ENCODE data around the gene HNRNPUL2.
A peak's percentile ranks its signal among the peaks of the same experiment; 100 is the strongest.
"Not testable (repeated sequence)": the region's sequence is repeated elsewhere in the genome, so short reads cannot be mapped to it uniquely, and the experiment has no call there.

HNRNPUL2 gene

DNA sequence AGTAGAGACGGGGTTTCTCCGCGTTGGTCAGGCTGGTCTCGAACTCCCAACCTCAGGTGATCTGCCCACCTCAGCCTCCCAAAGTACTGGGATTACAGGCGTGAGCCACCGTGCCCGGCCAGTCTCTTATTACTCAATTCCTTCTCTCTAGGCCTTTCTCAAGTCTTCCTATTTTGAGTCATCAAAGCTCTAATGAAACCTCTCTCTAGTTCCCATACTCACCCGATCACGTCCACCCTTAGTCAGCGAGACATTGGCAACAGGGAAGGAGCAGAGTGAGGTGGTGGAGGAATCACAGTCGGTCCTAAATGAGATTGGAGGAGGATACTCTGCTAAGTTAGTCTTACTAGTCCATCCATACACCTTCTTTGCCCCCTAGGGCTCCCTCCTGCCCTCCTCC lies 25.0 kb downstream of the HNRNPUL2 start:
- no peak for DNase-seq

GRCh38 chr11:62694455-62695167 lies 32.6 kb downstream of the HNRNPUL2 start:
- DNase-seq, result peak; percentile 91

- not testable (repeated sequence) for DNase-seq
Measured at GRCh38 chr11:62693624-62694023, 33.6 kb downstream of the HNRNPUL2 start.

GRCh38 chr11:62689421-62690183 lies 37.7 kb downstream of the HNRNPUL2 start, which contains the start of gene LRRN4CL:
TSS of gene LRRN4CL (minus strand) at chr11:62689530. CDS start at chr11:62688508, 1,022 bp downstream.
- no peak for DNase-seq

DNA sequence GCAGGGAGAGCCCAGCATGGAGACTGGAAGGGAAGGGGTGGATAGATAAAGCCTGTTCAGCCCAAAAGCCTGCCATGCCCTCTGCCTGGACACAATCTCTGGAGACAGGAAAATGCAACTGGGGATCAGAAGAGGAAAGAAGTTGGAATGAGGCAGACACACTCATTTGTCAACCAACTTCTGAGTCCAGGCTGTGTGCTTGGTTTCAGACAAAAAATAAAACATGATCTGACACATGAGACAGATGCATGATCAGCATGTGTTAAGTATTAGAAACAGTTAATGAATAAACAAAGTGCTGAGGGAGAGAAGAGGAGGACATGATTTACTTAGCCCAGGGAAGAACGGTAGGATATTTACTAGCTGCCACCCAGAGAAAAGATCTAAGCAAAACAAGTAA lies 38.8 kb downstream of the HNRNPUL2 start:
- no peak for DNase-seq

DNA sequence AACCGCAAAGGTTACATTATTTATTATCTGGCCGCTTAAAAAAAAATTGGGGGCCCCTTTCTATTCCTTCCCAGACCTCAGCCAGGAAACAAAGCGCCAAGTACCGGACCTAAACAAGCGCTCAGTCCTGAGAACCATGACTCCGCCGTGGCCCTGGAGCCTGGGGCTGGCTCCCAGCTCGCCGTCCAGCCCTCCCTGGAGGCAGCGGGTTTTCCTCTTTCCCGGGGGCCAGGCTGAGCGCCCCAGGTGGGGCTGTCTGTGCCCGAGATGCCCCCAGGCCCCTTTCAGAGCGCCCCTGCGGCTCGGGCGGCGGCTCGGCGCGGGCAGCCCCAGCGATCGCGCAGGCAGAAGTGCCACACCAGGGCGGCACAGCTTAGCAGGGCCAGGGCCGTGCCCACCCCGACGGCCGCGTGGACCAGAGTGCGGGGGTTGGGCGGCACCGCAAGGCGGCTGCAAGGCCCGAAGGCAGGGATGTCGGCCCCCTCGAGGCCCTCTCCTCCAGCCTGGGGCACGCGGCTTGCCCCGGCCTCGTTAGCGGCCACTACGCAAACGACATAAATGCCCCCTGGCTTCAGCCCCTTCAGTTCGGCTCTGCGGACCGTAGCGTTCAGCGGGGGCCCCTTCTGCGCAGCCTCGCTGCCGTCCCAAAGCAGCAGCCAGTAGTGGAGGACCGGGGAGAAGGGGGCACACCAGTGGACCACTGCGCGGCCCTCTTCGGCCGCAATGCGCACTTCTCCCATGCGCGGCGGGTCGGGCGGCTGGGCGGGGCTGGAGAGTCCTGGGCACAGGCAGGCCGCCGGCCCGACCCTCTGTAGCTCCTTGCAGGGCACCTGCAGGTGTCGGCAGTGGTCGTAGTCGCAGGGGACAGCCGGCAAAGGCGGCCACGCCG lies 39.5 kb downstream of the HNRNPUL2 start:
- DNase-seq, result no peak

DNA sequence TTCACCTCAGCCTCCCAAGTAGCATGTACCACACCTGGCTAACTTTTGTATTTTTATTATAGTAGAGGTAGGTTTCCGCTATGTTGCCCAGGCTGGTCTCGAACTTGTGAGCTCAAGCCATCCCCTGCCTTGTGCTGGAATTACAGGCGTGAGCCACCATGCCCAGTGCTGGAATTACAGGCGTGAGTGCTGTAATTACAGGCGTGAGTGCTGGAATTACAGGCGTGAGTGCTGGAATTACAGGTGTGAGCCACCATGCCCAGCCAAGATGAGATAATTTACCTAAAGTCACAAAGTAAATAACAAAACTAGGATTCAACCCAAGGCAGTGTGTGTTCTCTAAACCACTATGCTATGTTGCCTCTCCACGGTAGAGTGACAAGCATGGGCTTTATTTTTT lies 44.7 kb downstream of the HNRNPUL2 start:
- DNase-seq, result no peak

- DNase-seq, result peak; percentile 85
Measured at GRCh38 chr11:62680825-62681240, 46.4 kb downstream of the HNRNPUL2 start.

DNA sequence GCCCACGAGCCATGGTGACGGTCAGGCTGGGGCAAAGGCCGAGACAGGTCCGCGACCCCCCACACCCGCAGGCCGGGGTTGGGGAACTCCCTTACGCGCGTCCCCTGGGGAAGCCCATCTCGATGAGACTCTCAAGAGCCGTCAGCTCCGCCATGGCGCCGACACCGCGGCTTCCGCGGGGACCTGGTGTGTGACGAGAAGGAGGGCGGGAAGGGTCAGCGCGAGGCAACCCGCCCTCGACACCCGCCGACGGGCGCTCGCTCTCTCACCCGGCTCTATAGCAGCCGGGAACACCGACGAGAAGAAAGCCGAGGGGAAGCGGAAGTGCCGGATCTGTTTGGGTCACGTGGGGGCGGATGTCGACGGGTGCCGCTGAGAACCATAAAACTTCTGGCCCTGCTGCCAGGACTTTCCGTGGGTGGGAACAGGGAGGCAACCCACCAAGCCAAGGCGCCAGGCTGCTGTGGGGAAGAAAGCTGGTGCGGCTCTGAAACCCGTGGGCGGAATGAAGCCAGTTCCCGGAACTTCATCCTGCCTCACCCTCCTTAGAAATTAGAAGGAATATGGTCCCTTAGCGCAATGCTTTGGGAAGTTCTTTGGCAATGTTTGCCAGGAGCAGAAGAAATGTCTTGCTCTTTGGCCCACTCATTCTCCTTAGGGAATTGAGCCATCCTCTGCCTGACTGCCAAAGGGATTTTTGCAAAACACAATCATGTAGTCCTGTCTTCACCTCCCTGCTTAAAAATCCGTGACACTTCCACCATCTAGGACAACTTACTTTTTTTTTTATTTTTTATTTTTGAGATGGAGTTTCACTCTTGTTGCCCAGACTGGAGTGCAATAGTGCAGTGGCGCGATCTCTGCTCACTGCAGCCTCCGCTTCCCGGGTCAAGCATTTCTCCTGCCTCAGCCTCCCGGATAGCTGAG lies 48.2 kb downstream of the HNRNPUL2 start, which contains the start of gene UBXN1:
UBXN1 (minus strand) TSS at position 304 of the 927 bp plus-strand sequence; CDS start at position 154, 150 bp downstream.
- peak; percentile 91 for DNase-seq

DNA sequence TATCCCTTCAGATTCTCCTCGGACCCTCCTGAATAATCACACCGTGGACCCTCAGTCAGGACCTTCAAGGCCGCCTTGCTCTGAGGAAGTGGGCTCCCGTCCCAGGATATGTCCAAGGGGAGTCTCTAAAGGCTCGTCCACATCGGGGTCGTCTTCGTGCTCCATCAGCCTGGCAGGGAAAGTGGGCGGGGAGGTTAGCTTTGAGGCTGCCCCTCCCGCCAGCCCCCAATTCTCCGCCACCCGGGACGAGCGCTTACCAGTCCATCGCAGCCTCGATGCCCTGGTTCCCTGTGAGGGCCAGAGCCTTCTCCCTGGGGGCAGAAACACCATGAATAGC lies 48.9 kb downstream of the HNRNPUL2 start:
- DNase-seq, result no peak

- DNase-seq, result no peak
Measured at GRCh38 chr11:62677714-62678113, 49.5 kb downstream of the HNRNPUL2 start.

- no peak for DNase-seq
Measured at GRCh38 chr11:62677156-62677555, 50.1 kb downstream of the HNRNPUL2 start.

- no peak for DNase-seq
Measured at GRCh38 chr11:62676698-62677097, 50.6 kb downstream of the HNRNPUL2 start.

DNA sequence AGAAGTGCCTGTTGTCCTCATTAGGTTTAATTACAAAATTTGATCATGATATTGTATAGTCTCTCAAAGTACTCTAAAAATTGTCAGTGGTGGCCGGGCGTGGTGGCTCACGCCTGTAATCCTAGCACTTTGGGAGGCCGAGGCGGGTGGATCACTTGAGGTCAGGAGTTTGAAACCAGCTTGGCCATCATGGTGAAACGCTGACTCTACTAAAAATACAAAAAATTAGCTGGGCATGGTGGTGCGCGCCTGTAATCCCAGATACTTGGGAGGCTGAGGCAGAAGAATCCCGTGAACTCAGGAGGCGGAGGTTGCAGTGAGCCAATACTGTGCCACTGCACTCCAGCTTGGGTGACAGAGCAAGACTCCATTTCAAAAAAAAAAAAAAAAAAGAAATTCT lies 51.8 kb downstream of the HNRNPUL2 start:
- DNase-seq, result not testable (repeated sequence)

DNA sequence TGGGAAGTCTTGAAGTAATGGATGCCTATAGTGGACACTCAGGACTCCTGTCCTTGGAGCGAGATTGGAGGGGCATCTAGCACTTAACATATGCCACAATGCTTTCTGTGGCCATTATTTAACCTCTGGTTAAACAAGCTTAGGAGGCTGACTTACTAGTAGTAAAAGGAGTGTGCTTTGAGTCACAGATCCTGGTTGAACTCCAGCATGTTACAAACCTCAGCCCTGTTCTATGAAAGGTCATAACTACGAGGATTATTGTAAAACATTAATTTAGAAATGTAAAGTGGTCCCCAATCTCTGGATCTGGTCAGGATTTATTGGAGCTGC lies 54.1 kb downstream of the HNRNPUL2 start:
- DNase-seq, result no peak

DNA sequence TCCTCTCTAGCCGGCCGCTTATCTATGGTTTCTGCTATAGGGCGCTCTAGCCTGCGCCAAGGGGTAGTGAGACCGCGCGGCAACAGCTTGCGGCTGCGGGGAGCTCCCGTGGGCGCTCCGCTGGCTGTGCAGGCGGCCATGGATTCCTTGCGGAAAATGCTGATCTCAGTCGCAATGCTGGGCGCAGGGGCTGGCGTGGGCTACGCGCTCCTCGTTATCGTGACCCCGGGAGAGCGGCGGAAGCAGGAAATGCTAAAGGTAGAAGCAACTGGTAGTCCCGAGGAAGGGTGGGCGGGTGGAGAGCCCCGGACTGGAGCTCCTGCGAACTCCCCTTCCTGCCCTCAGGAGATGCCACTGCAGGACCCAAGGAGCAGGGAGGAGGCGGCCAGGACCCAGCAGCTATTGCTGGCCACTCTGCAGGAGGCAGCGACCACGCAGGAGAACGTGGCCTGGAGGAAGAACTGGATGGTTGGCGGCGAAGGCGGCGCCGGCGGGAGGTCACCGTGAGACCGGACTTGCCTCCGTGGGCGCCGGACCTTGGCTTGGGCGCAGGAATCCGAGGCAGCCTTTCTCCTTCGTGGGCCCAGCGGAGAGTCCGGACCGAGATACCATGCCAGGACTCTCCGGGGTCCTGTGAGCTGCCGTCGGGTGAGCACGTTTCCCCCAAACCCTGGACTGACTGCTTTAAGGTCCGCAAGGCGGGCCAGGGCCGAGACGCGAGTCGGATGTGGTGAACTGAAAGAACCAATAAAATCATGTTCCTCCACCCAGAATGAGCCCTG lies 55.5 kb downstream of the HNRNPUL2 start, which contains the start of the genes LBHD1 and UQCC3:
LBHD1 (minus strand) TSS at position 660 of the 782 bp plus-strand sequence. CDS start 2,236 bp downstream, outside the sequence.
UQCC3 (plus strand) TSS at position 66 of the 782 bp plus-strand sequence; CDS start at position 139, 73 bp downstream.
- DNase-seq, result peak; percentile 83

GRCh38 chr11:62671236-62671607 lies 56.0 kb downstream of the HNRNPUL2 start:
- DNase-seq, result peak; percentile 45

DNA sequence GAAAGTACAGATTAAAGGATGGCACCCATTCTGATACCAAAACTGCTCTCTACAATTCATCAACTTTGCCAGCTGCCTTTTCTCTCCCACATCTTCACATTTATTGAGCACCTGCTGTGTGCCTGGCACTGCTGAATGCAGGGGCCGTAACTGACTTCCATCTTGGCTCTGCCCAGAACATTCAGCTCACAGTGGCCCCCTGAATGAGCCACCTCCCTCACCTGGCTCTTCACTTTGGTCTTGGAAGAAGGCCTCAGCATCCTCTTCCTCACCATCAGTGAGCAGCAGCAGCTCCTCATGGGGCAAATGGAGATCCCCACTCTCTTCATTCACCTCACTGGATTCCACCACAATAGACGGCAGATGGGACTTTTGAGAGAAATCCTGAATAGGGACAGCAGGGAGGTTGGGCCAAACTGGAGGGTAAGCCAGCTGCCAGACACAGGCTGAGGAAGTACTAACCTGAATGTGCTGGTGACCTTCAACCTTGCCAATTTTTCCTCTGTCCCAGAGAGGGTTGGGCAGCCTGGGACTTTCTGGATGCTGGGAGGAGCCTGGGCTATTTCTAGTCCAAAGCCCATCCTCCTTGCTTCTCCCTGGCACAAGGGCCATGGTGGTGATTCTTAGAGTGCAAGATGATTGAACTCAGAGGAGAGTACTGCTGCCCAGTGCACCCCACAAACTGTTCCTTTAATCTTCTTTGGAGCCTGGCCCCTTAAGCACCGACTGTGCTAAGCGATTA lies 57.7 kb downstream of the HNRNPUL2 start:
- DNase-seq, result peak; percentile 54

GRCh38 chr11:62667460-62667859 lies 59.8 kb downstream of the HNRNPUL2 start:
- DNase-seq, result no peak

GRCh38 chr11:62666259-62666926 lies 60.9 kb downstream of the HNRNPUL2 start:
- peak; percentile 22 for DNase-seq
